Effector CD8-positive, alpha-beta T cell (primary cell): ENCODE results near the gene SAMD11.

ENCODE experiments used
- DNase-seq: peaks from one replicate; lab custom pipeline; 2025; lab: John Stamatoyannopoulos, UW

SAMD11 gene

DNA sequence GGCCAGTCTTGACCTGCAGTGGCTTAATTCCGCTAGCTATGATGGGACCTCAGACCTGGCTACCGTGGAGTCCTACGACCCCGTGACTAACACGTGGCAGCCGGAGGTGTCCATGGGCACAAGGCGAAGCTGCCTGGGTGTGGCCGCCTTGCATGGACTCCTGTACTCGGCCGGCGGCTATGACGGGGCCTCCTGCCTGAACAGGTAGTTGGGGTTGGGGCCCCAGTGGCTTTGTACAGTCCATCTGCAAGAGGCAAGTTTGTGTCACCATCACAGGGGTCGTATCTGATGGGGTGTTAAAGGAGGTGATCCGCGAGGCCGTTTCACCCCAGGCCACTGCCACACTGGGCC lies 39.6 kb downstream of the SAMD11 start:
- no peak for DNase-seq

- DNase-seq = no peak
Measured at GRCh38 chr1:963746-964525, 40.2 kb downstream of the SAMD11 start.

DNA sequence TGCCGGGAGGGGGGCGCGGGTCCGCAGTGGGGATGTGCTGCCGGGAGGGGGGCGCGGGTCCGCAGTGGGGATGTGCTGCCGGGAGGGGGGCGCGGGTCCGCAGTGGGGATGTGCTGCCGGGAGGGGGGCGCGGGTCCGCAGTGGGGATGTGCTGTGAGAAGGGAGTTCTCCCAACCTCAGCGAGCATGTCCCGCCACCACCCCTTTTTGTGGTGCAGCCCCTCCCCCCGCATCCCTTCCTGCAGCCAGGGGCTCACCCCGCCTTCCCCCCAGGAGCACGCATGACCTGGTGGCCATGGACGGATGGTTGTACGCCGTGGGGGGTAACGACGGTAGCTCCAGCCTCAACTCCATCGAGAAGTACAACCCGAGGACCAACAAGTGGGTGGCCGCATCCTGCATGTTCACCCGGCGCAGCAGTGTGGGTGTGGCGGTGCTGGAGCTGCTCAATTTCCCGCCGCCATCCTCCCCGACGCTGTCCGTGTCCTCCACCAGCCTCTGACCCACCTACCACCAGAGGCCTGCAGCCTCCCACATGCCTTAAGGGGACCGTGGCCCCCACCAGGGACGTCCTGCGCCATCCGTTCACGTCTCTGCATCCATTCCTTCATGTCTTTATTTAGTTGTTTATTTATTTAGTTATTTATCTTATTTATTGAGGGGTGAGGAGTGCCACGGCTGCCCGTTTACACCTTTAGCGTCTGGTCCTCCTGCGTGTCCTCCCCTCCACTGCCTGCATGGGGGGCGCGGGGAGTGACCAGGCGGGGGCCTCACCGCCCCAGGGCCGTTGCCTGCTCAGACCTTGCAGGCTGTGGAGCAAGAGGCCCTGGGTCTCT lies 41.2 kb downstream of the SAMD11 start:
- no peak for DNase-seq

DNA sequence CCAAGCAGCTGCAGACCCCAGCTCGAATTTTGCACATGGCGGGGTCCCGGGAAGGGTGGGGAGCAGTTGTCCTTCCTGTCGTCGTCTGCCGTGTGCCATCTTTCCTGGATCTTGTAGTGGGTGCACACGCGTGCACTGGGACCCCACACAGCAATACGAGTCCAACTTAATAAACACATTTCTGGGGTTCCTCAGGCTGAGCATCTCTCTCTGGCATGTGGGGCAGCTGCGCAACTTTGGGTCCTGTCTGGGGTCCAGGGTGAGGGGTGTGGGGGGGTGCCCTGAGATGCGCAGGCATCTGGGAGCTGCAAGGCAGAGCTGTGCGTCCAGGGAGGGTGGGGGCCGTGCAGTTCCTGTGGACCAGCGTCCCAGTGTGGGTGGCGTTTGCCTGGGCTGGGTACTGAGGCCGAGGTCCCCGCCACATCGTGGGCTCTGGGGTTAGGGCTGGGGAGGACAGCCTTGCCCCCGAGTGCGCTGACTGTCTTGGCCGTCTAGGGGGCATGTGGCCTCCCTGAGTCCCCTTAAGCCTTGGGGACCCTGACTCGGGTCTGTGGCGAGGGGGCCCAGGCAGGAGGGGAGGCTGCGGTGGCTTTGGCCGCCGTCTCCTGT lies 41.9 kb downstream of the SAMD11 start:
- no peak for DNase-seq

- DNase-seq = no peak
Measured at GRCh38 chr1:966135-966703, 42.5 kb downstream of the SAMD11 start, which contains the start of gene PLEKHN1. Gene PLEKHN1, plus strand, starts transcription at chr1:966482. Its CDS starts 50 bp downstream, at chr1:966532.

DNA sequence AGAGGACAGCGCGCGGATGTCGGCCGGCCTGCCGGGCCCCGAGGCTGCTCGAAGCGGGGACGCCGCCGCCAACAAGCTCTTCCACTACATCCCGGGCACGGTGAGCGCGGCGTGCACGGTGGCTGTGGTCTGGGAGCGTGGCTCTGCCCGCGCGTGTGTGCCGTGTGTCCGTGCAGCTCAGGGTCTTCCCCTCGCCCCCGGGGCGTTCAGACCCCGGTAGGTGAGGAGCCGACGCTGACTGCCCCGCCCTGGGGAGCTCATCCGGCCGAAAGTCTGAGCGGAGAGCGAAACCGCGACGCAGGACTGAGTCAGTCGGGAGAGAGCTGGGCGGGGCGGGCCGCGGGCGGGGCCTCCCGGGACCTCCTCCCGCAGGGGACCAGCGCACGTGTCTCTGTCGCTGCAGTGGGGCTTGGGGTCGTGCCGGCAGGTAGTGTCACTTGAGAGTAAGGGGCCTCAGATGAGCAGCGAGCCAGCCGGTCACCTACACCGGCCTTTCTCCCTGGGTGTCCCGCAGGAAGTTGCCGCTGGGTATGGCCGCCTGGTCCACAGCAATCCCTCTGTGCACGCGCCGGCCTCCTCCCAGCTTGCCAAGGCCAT lies 43.1 kb downstream of the SAMD11 start:
- DNase-seq = peak; percentile 47

- DNase-seq = no peak
Measured at GRCh38 chr1:967466-968343, 44.0 kb downstream of the SAMD11 start.

GRCh38 chr1:969260-969855 lies 45.6 kb downstream of the SAMD11 start:
- DNase-seq = no peak

GRCh38 chr1:970242-970972 lies 46.7 kb downstream of the SAMD11 start:
- no peak for DNase-seq

- no peak for DNase-seq
Measured at GRCh38 chr1:970973-971730, 47.4 kb downstream of the SAMD11 start.

- DNase-seq = no peak
Measured at GRCh38 chr1:971751-972506, 48.2 kb downstream of the SAMD11 start.

- no peak for DNase-seq
Measured at GRCh38 chr1:972726-973458, 49.2 kb downstream of the SAMD11 start.

DNA sequence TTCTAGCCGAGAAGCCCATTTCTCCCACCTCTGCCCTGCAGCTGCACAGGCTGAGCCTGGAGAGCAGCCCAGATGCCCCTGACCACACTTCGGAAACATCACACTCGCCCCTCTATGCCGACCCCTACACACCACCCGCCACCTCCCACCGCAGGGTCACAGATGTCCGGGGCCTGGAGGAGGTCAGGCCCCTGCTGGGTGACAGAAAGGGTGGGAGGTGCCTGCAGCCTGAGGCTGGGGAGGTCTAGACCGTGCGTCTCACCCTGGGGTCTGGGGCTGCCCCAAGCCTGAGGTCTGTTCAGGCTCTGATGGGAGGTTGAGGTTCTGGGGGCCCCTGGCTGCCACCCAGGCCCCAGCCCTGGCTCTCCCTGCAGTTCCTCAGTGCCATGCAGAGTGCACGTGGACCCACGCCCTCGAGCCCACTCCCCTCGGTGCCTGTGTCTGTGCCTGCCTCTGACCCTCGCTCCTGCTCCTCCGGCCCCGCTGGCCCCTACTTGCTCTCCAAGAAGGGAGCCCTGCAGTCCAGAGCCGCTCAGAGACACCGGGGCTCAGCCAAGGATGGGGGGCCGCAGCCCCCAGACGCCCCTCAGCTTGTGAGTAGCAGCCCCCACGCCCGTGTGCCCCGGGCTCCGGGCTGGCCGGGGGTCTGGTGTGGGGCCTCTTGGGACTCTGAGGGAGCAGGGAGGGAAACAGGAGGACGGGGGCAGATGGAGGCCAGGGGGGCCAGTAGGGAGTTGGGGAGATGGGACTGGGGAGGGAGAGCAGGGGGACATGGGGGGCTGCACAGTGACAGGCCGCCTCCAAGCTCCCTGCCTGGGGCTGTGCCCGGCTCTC lies 50.0 kb downstream of the SAMD11 start:
- no peak for DNase-seq

GRCh38 chr1:974293-974640 lies 50.5 kb downstream of the SAMD11 start:
- DNase-seq = no peak

DNA sequence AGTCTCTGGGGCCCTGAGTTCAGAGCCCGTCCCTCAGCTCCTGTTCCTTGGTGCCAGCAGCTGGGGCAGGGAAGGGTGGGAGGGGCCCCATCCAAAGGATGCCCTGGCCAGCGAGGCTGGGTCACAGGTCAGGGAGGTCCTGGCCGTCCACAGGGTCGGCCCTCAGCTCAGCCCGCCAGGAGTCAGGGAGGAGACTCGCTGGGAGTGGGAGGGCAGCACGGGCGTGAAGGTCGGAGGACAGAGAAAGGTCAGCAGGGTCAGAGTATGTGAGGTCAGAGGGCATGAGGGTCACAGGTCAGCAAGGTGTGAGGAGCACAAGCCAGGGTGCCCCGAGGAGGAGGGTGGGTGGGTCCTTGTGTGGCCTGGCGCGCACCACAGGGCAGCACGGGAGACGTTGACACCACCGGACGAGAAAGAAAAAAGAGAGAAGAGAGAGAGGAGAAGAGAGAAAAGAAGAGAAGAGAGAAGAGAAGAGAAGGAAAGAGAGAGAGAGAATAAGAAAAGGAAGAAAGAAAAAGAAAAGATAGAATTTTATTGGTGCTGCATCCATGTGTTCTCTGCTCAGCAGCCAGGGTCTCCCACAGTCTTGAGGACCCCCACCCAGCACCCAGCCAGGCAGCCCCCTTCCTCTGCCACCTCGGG lies 51.1 kb downstream of the SAMD11 start:
- DNase-seq = no peak

DNA sequence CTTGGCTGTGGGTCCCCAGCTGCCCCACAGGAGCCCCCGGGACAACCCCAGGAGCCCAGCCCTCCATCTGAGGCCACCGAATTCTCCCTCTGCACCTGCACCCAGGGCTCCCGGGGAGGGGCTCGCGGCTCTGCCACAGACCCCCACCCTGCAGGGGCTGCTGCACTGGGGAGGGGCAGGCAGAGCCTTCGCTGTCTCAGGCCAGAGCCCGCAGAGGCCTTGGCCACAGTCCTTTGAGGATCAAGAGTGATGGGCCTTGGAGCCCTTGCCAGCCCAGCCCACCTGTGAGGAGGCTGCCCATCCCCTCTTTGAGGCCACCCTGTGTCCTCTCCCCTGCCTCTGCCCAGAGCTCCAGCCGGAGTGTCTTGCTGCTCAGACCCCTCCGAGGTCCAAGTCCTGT lies 51.6 kb downstream of the SAMD11 start:
- DNase-seq = no peak
